Thyroid gland (tissue), 4 donors: ENCODE data around the gene PRKCE.

Source experiments
- CTCF ChIP-seq, 6 experiments: fragments of 200-600 bp in 3 of 6; fragments of 450-650 bp in 3 of 6; sonication (generic) in 3 of 6; IDR thresholded peaks; one replicate each; pipeline ENCODE4 v1.5.1; 2016 to 2019; ENCODE audit warnings: antibody characterized with exemption in 6 of 6, mild to moderate bottlenecking in 2 of 6, inconsistent platforms in 1 of 6, moderate library complexity in 1 of 6
- POLR2A ChIP-seq, 2 donors: fragments of 450-650 bp; IDR thresholded peaks; one replicate each; pipeline ENCODE4 v1.6.1; 2017; ENCODE audit warnings: antibody characterized with exemption in 2 of 2, mild to moderate bottlenecking in 2 of 2, moderate library complexity in 1 of 2

DNA sequence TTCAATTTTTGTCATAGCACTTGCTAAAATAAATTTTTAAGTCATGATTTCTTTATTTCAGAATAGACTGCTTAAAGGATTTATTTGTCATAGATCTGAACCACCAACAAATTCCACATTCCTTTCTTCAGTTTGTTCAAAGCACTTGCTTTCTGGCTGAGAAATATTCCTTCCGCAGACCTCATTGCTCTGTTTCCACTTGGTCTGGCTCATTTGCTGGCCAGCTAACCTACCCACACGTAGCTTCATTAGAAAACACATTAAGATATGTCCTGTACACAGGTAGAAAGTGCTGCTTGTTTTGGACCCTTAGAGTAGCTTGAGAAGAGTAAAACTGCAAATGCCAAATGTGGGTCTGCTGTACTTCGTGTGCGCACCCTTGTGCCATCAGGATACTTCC is 479.0 kb downstream of the PRKCE start:
- TF ChIP-seq CTCF (IDR thresholded peaks at IDR 0.05): no peak
- TF ChIP-seq POLR2A (IDR thresholded peaks at IDR 0.05): no peak
